Kidney epithelial cell (primary cell): ENCODE results near the gene TNRC6C. TPM values are rescaled to one million over a fixed set of nuclear protein-coding genes. Genes with fewer than 3 reads are reported as not detected.
A peak's percentile ranks its signal among the peaks of the same experiment; 100 is the strongest.

ENCODE experiments used
- DNase-seq: peaks from one replicate; pipeline ENCODE4 v3.0.0-alpha.2; 2010; ENCODE audit warnings: low read depth
- H3K27me3 ChIP-seq: 2 replicates; pipeline ENCODE4 v1.6.0; 2011; ENCODE audit warnings: low read length; ENCODE audit not compliant: control insufficient read depth, insufficient read depth
- H3K36me3 ChIP-seq: 2 replicates; pipeline ENCODE4 v1.5.1; 2011; ENCODE audit warnings: low read length; ENCODE audit not compliant: control insufficient read depth, insufficient read depth
- H3K4me3 ChIP-seq: 2 replicates; pipeline ENCODE4 v1.5.1; 2011; ENCODE audit warnings: low read depth, mild to moderate bottlenecking, control low read depth, low read length
- total RNA-seq: library from RNA; depleted of rRNA; stranded (reverse); fragments of >200 nt; gene quantifications from 2 replicates; pipeline ENCODE4 v1.2.3, GENCODE V29; 2015
- TF ChIP-seq, protein P1 (sequence below): IDR thresholded peaks from 2 replicates; pipeline ENCODE4 v1.5.1; 2011; ENCODE audit warnings: mild to moderate bottlenecking, moderate library complexity, low read length, control low read depth, inconsistent platforms; ENCODE audit not compliant: insufficient read depth, poor library complexity, severe bottlenecking

The TNRC6C gene
- total RNA-seq, 1 donor from 2014 or later = 5.3 TPM

DNA sequence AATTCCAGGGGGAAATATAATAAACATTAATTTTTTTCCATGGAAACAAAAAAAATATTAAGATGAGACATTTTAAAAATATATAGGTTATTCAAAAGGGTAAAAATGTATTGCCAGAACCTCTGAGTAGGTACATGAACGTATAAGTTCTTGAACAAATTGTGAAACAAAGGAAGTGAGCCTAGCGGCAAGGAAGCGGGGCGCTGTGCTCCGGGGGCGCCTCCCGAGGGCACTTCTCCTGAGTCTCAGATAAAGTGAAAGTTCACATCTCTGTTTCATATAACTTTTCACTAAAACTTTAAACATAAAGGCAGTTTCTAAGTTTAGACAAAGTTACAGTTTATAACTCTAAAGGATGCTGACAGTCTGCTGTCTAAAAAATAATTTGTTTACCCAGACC, 52.3 kb downstream of the TNRC6C start:
- TF ChIP-seq, protein P1, sequence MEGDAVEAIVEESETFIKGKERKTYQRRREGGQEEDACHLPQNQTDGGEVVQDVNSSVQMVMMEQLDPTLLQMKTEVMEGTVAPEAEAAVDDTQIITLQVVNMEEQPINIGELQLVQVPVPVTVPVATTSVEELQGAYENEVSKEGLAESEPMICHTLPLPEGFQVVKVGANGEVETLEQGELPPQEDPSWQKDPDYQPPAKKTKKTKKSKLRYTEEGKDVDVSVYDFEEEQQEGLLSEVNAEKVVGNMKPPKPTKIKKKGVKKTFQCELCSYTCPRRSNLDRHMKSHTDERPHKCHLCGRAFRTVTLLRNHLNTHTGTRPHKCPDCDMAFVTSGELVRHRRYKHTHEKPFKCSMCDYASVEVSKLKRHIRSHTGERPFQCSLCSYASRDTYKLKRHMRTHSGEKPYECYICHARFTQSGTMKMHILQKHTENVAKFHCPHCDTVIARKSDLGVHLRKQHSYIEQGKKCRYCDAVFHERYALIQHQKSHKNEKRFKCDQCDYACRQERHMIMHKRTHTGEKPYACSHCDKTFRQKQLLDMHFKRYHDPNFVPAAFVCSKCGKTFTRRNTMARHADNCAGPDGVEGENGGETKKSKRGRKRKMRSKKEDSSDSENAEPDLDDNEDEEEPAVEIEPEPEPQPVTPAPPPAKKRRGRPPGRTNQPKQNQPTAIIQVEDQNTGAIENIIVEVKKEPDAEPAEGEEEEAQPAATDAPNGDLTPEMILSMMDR = no peak
- Histone ChIP-seq H3K27me3 (no peaks in the 10 kb centered on the region), H3K4me3 (no peak overlapping the region), H3K36me3 (no peaks in the 10 kb centered on the region)
- DNase-seq = no peak

DNA sequence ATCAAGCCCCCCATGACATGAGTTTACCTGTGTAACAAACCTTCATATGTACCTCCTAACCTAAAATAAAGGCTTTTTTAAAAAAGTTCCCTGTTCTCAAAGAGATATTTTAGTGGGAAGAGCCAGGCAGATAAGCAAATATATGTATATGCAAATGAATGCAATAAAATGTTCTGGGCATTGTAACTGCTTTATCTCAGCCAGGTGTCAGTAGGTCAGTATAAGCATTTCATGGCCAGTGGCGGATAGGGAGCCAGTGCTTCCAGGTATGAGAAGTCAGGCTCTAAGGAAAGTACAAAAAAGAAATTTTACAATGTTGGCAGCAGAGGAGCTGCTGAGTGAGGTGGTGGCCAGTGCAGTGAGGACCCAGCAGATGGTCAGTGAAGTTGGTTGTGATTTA, 53.9 kb downstream of the TNRC6C start:
- Histone ChIP-seq H3K4me3 (no peak overlapping the region), H3K27me3 (no peaks in the 10 kb centered on the region), H3K36me3 (no peaks in the 10 kb centered on the region)
- DNase-seq = no peak
- TF ChIP-seq, protein P1 = no peak

DNA sequence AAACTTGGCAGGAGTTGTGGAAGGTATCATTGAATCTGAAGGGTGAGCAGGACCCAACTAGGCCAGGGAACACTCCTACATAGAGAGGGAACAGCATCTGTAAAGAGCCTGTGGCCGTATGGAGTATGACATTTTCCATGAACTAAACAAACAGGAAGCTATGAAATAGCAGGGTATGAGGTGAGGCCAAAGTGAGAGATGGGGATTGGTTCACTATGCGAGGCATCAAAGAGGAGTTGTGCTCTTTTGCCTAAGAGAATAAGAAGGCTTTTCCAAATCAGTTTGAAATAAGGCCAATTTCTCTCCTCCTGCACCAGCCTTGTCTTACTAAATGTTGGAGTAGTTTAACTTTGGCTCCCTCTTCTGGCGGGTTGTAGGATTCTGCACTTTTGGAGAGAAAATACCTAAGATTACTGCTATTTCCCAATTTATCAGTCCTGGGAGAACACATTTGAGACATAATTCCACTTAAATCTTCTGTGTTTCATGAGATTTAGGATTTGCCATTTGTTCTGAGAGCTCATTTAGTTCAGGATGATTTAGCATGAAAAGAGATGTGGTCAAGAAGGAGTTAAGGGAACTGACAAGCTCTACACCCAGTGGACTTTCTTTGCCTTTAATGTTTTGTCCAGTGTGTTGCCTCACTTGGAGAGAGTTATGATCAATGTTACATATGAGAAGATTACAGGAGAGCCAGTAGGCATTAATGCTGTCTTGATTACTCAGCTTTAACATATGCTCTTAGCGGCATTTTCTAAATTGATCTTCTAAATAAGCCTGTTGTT, 55.4 kb downstream of the TNRC6C start:
- no peaks in the 10 kb centered on the region for H3K27me3 ChIP-seq
- DNase-seq = no peak
- no peak overlapping the region for H3K4me3 ChIP-seq
- TF ChIP-seq, protein P1 = peak; percentile 71
- no peaks in the 10 kb centered on the region for H3K36me3 ChIP-seq

DNA sequence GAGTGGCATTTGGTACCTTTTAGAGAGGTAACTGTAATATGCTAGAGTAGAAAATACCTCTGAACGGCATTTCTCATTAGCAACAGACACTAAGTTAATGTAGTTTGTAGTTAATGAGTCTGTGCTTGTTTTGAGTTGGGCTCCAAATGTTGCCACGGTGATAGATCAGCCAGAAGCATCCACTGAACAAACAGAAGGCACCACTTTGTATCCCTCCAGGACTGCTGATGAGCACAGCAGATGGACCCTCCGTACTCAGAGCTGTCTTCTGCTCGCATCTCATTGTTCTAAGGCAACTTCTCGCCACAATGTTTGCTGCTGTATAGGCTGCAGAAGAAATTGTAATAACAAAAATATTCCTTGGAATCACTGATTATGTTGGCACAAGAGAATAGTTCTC, 56.1 kb downstream of the TNRC6C start:
- Histone ChIP-seq H3K36me3 (no peaks in the 10 kb centered on the region), H3K4me3 (no peak overlapping the region)
- TF ChIP-seq, protein P1 = no peak

DNA sequence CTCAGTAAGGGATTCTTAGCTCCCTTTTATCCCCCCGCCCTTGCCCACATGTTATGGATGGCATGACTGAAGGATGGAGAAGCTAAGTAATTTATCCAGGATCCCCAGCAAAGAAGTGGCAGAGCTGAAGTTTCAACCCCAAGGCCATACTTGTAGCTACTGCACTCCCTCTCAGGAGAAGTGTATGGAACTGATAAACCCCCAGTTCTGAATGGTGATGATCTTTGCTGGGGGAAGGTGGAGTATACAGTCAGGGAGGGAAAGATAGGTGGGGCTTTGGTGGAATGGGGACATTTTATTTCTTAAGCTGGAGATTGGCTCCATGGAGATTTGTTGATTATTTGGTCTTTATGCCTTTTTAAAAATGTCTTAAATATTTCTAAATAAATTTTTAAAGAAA, 58.3 kb downstream of the TNRC6C start:
- Histone ChIP-seq H3K27me3 (no peaks in the 10 kb centered on the region), H3K4me3 (no peak overlapping the region), H3K36me3 (no peaks in the 10 kb centered on the region)
- TF ChIP-seq, protein P1 = no peak
- no peak for DNase-seq

More for the DNA sequence above, 56.1 kb downstream of the TNRC6C start:
- DNase-seq = no peak
- no peaks in the 10 kb centered on the region for H3K27me3 ChIP-seq
